Activated CD8-positive, alpha-beta memory T cell treated with anti-CD3 and anti-CD28 coated beads for 48 hours (primary cell): ENCODE data around the gene GSX1.

Source experiments
- DNase-seq, 3 experiments: peaks; one replicate each; pipeline ENCODE4 v3.0.0-alpha.2; 2020; ENCODE audit warnings: low read depth in 2 of 3, low spot score in 2 of 3

Gene GSX1

DNA sequence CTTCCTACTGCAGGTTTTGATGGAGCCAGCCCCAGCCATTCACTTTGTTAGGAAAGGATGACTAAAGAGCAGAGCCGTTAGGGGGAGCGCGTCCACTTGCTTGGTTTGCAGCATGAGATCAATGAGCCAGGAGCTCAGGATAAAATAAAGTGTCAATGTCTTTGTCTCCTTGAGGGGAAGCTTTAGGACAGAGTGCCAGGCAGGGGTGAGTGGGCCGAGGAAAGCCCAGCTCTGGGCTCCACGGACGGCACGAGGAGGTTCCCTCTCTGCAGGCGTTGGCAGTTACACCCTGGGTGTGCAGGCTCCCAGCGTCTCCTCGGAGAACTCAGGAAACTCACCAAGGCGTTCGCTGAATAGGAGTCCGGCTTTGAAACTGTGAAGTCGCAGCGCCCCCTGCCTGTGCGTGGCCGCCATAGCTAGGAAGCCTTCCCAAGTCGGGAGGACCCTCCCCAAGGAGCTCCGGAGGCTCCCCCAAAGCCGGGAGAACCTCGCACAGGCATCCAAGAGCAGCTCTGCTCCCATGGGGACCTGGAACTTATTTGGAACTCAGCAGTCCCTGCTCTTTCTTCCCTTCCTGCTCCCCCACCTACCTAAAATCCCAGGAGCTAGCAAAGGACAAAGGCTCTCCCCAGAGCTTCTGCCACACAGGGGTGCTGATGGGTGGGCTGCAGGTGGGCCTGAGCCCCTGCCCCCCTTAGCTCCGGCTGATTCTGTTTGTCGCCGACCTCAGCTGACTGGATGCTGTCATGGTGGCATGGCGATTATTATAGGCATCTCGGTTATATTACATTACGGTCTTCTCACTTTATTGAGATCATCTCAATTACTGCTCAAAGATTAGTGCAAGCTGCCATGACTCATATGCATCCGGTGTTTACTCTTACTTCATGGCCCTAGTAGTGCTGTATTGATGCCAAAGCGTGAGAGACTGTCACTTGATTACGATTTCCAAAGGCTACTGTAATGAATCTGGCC lies 34.4 kb downstream of the GSX1 start:
- peak; percentile 30 to 45 (median 42) for DNase-seq

GRCh38 chr13:27827646-27828045 lies 35.4 kb downstream of the GSX1 start:
- no peak for DNase-seq

DNA sequence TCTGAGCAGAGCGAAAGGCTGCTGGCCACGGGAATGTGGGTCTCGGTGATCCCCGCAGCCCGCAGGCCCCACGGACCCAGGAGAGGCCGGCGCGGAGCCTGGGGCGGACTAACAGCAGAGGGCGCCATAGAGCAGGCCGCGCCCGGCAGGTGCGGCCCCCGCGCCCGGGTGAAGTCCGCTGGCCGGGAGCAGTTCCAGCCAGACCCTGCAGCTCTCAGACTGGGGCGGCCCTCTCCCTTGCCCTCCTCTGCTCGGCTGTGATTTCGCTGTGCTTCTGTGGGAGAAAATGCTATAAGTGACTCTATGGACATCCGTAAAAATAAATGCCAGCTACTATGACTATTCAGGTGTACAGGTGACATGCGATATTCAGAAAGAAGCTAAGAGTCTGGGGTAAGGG lies 37.7 kb downstream of the GSX1 start:
- peak; percentile 24 to 44 (median 32) for DNase-seq

DNA sequence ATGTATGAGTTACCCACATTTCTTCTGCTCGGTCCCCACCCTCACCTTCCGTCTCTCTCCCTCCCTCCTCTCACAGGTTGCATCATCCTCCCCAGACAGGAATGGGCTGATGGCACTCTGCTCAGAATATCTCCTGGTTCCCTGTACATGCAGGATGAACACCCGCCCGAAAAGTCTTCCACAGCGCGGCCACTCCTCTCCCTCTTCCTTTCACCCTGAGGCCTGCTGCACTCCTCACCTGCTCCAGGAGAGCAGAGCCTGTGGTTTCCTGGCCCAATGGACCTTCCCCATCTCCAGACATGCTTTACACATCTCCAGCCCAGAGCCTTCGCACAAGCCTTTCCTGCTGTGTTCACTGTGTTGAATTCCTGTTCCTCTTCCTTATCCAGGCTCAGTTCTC lies 40.9 kb downstream of the GSX1 start:
- DNase-seq = no peak

DNA sequence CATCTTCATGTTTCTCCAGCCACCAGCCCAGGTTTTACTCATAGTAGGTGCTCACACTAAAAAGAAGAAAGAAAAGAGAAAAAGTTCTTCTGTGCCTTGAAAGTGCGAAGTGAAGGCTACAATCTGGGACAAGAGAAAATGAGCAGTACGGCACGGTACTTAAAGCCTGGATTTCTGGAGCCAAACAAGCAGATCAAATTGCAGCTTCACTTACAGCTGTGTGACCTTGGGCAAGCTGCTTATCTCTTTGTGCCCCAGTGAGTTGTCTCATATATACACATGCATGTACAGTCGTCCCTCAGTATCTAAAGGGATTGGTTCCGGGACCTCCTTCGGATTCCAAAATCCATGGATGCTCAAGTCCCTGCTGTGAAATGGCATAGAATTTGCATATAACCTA lies 41.8 kb downstream of the GSX1 start:
- no peak for DNase-seq

- DNase-seq = no peak
Observed at GRCh38 chr13:27835799-27836198, 43.5 kb downstream of the GSX1 start.

- no peak for DNase-seq
Observed at GRCh38 chr13:27839809-27840467, 47.7 kb downstream of the GSX1 start.

DNA sequence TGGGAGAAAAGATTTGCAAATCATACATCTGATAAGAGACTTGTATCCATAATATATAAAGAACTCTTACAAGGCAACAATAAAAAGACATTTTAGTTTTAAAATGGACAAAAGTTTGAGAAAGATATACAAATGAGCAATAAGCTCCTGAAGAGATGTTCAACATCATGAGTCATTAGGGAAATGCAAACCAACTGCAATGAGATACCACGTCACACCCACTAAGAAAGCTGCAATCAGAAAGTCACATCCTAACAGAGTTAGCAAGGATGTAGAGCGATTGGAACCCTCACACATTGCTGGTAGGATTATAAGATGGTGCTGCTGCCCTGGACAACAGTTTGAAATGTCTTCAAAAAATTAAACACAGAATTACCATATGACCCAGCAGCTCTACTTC lies 50.3 kb downstream of the GSX1 start:
- DNase-seq = no peak
